Vagina (tissue), 2 donors: ENCODE measurements around the gene GNAQ. TPM values are rescaled to one million over a fixed set of nuclear protein-coding genes. Genes with fewer than 3 reads are reported as not detected.

Source experiments
- DNase-seq, 2 donors: peaks; one replicate each; pipeline ENCODE4 v3.0.0-alpha.2; 2017; ENCODE audit errors: extremely low spot score in 2 of 2
- H3K27ac ChIP-seq: fragments of 200-600 bp; sonication (generic); one replicate; pipeline ENCODE4 v1.5.1; 2019
- H3K27me3 ChIP-seq: fragments of 200-600 bp; sonication (generic); one replicate; pipeline ENCODE4 v1.5.1; 2019
- H3K36me3 ChIP-seq, 2 donors: fragments of 200-600 bp; sonication (generic); one replicate each; pipeline ENCODE4 v1.5.1; 2017 to 2019
- H3K4me1 ChIP-seq: fragments of 200-600 bp; sonication (generic); one replicate; pipeline ENCODE4 v1.5.1; 2019
- H3K4me3 ChIP-seq, 2 donors: fragments of 200-600 bp; sonication (generic); 1 replicate in 1 of 2; 2 replicates in 1 of 2; pipeline ENCODE4 v1.5.1; 2016 to 2019
- H3K9me3 ChIP-seq: fragments of 200-600 bp; sonication (generic); one replicate; pipeline ENCODE4 v1.5.1; 2019
- POLR2A ChIP-seq, 2 donors: fragments of 450-650 bp; IDR thresholded peaks; one replicate each; pipeline ENCODE4 v1.6.1; 2017; ENCODE audit warnings: antibody characterized with exemption in 2 of 2, mild to moderate bottlenecking in 2 of 2, moderate library complexity in 2 of 2
- POLR2AphosphoS5 ChIP-seq, 2 donors: sonication (generic); formaldehyde crosslinking; IDR thresholded peaks; one replicate each; pipeline ENCODE4 v1.9.0; 2017; ENCODE audit warnings: antibody characterized with exemption in 2 of 2, mild to moderate bottlenecking in 2 of 2, low read depth in 1 of 2; ENCODE audit not compliant: insufficient read depth in 1 of 2
- intact Hi-C: fragments of 100-400 bp; cut with DNase I; formaldehyde crosslinking; loops from one replicate; pipeline ENCODE4 v1.15.1; 2023
- total RNA-seq: library from RNA; depleted of rRNA; stranded (reverse); fragments of >200 nt; gene quantifications from one replicate; pipeline ENCODE4 v1.2.3, GENCODE V29; 2016
- TF ChIP-seq, protein P1 (sequence below), 3 experiments: fragments of 450-650 bp in 2 of 3; fragments of 200-600 bp in 1 of 3; sonication (generic) in 1 of 3; IDR thresholded peaks; one replicate each; pipeline ENCODE4 v1.5.1; 2017 to 2019; ENCODE audit warnings: antibody characterized with exemption in 3 of 3, mild to moderate bottlenecking in 2 of 3, moderate library complexity in 2 of 3

GNAQ gene
- total RNA-seq, 1 donor from 2014 or later, result 31.9 TPM

- intact Hi-C loops, result no loop called here
Measured at GRCh38 chr9:77957652-77958051, 74.0 kb downstream of the GNAQ start.

DNA sequence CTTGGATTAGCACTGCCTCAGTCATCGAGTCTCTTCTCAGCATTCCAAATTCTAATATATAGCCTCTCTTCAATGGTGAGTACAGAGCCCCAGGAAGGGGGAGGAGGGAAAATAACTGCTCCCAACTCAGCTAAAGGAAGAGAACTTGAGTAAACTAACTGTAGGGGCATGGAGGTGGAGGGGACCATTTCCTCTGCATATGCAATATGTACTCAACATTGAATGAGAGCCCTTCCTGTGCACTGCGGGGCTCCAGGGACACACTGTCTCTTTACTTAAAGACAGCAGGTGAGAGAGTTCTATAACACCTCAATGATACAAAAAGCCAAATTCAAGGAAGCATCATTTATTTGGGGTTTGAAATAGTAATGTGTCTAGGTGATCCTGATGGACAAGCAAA is 75.1 kb downstream of the GNAQ start:
- Histone ChIP-seq H3K4me1 (peaks cover 62% of the 10 kb centered on the region), H3K36me3 (no peaks in the 10 kb centered on the region), H3K9me3 (no peaks in the 10 kb centered on the region), H3K27me3 (no peaks in the 10 kb centered on the region), H3K4me3 (no peak overlapping the region), H3K27ac (no peak overlapping the region)
- TF ChIP-seq POLR2A (IDR thresholded peaks at IDR 0.05) (no peak), POLR2AphosphoS5 (IDR thresholded peaks at IDR 0.05; ENCODE audit: insufficient read depth in 1 of 2, low read depth in 1 of 2) (no peak)
- TF ChIP-seq, protein P1, sequence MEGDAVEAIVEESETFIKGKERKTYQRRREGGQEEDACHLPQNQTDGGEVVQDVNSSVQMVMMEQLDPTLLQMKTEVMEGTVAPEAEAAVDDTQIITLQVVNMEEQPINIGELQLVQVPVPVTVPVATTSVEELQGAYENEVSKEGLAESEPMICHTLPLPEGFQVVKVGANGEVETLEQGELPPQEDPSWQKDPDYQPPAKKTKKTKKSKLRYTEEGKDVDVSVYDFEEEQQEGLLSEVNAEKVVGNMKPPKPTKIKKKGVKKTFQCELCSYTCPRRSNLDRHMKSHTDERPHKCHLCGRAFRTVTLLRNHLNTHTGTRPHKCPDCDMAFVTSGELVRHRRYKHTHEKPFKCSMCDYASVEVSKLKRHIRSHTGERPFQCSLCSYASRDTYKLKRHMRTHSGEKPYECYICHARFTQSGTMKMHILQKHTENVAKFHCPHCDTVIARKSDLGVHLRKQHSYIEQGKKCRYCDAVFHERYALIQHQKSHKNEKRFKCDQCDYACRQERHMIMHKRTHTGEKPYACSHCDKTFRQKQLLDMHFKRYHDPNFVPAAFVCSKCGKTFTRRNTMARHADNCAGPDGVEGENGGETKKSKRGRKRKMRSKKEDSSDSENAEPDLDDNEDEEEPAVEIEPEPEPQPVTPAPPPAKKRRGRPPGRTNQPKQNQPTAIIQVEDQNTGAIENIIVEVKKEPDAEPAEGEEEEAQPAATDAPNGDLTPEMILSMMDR (IDR thresholded peaks at IDR 0.05), result no peak
- no peak for DNase-seq
- intact Hi-C loops, result no loop called here

More at GRCh38 chr9:77957652-77958051, 74.0 kb downstream of the GNAQ start:
- Histone ChIP-seq H3K9me3 (no peaks in the 10 kb centered on the region), H3K36me3 (no peaks in the 10 kb centered on the region), H3K4me3 (no peak overlapping the region), H3K27ac (no peak overlapping the region), H3K4me1 (peaks cover 56% of the 10 kb centered on the region), H3K27me3 (no peaks in the 10 kb centered on the region)
- no peak for DNase-seq
- TF ChIP-seq, protein P1 (IDR thresholded peaks at IDR 0.05), result no peak
- no peak for TF ChIP-seq POLR2AphosphoS5 (IDR thresholded peaks at IDR 0.05; ENCODE audit: insufficient read depth in 1 of 2, low read depth in 1 of 2)
- TF ChIP-seq POLR2A (IDR thresholded peaks at IDR 0.05), result no peak

- no peaks in the 10 kb centered on the region for H3K9me3 ChIP-seq
Measured at GRCh38 chr9:77954666-77955015, 77.0 kb downstream of the GNAQ start.

GRCh38 chr9:77954013-77954665 is 77.5 kb downstream of the GNAQ start:
- intact Hi-C loops, result no loop called here
- TF ChIP-seq, protein P1 (IDR thresholded peaks at IDR 0.05), result no peak
- no peak for TF ChIP-seq POLR2A (IDR thresholded peaks at IDR 0.05)
- no peak for TF ChIP-seq POLR2AphosphoS5 (IDR thresholded peaks at IDR 0.05; ENCODE audit: insufficient read depth in 1 of 2, low read depth in 1 of 2)
- Histone ChIP-seq H3K27me3 (no peaks in the 10 kb centered on the region), H3K27ac (no peak overlapping the region), H3K36me3 (no peaks in the 10 kb centered on the region), H3K9me3 (no peaks in the 10 kb centered on the region), H3K4me1 (peaks cover 70% of the 10 kb centered on the region), H3K4me3 (no peak overlapping the region)
- DNase-seq, result no peak

More at GRCh38 chr9:77954666-77955015, 77.0 kb downstream of the GNAQ start:
- H3K4me1 ChIP-seq, result peaks cover 64% of the 10 kb centered on the region
- H3K27ac ChIP-seq, result no peak overlapping the region
- H3K4me3 ChIP-seq, result no peak overlapping the region
- no peaks in the 10 kb centered on the region for H3K27me3 ChIP-seq
- TF ChIP-seq POLR2AphosphoS5 (IDR thresholded peaks at IDR 0.05; ENCODE audit: insufficient read depth in 1 of 2, low read depth in 1 of 2) (no peak), POLR2A (IDR thresholded peaks at IDR 0.05) (no peak)
- TF ChIP-seq, protein P1 (IDR thresholded peaks at IDR 0.05), result no peak
- no peaks in the 10 kb centered on the region for H3K36me3 ChIP-seq
- intact Hi-C loops, result no loop called here
- DNase-seq, result no peak

GRCh38 chr9:77953590-77953989 is 78.0 kb downstream of the GNAQ start:
- Histone ChIP-seq H3K36me3 (no peaks in the 10 kb centered on the region), H3K4me1 (peaks cover 71% of the 10 kb centered on the region), H3K27me3 (no peaks in the 10 kb centered on the region), H3K9me3 (no peaks in the 10 kb centered on the region), H3K27ac (peak overlapping the region; percentile 22), H3K4me3 (no peak overlapping the region)
- DNase-seq, result no peak
- intact Hi-C loops, result no loop called here
- TF ChIP-seq POLR2AphosphoS5 (IDR thresholded peaks at IDR 0.05; ENCODE audit: insufficient read depth in 1 of 2, low read depth in 1 of 2) (no peak), POLR2A (IDR thresholded peaks at IDR 0.05) (no peak)
- TF ChIP-seq, protein P1 (IDR thresholded peaks at IDR 0.05), result no peak
